HAP-1 (cell line): ENCODE results near the gene CRTAP.
"Not testable (repeated sequence)": the region's sequence is repeated elsewhere in the genome, so short reads cannot be mapped to it uniquely, and the experiment has no call there.

Experiments used
- DNase-seq, 2 experiments: peaks; one replicate each; pipeline ENCODE4 v3.0.0-alpha.2; 2016 to 2020; ENCODE audit warnings: low spot score in 2 of 2
- H3K27me3 ChIP-seq: fragments of 250-450 bp; sonication (Bioruptor Pico); 2 replicates; pipeline ENCODE4 v1.5.1; 2020; ENCODE audit warnings: low read depth, mild to moderate bottlenecking, moderate library complexity
- H3K36me3 ChIP-seq: fragments of 250-450 bp; sonication (Bioruptor Pico); replicated peaks from 2 replicates; pipeline ENCODE4 v1.5.1; 2020; ENCODE audit warnings: mild to moderate bottlenecking
- H3K4me1 ChIP-seq: fragments of 250-450 bp; sonication (Bioruptor Pico); 2 replicates; pipeline ENCODE4 v1.5.1; 2020; ENCODE audit warnings: mild to moderate bottlenecking
- H3K4me3 ChIP-seq: fragments of 250-450 bp; sonication (Bioruptor Pico); 2 replicates; pipeline ENCODE4 v1.5.1; 2020; ENCODE audit warnings: mild to moderate bottlenecking, moderate library complexity
- H3K9me3 ChIP-seq: fragments of 250-450 bp; sonication (Bioruptor Pico); 2 replicates; pipeline ENCODE4 v1.5.1; 2020; ENCODE audit warnings: mild to moderate bottlenecking, moderate library complexity
- in situ Hi-C: fragments of 300-500 bp; cut with MboI; formaldehyde crosslinking; loops from 3 replicates; pipeline ENCODE4 v1.14.3; 2020; ENCODE audit warnings: low sequenced_read_pairs, inconsistent platforms, mixed read lengths

The CRTAP gene

GRCh38 chr3:33174711-33175414 is 61.0 kb downstream of the CRTAP start:
- in situ Hi-C loops, result no loop called here
- H3K9me3 ChIP-seq, result 0 out of 2 replicates have a peak, but pooled peaks cover 3% of the 10 kb centered on the region
- no peak for DNase-seq
- H3K4me3 ChIP-seq, result no peak overlapping the region
- no peaks in the 10 kb centered on the region for H3K4me1 ChIP-seq
- no peaks in the 10 kb centered on the region for H3K27me3 ChIP-seq
- no peaks in the 10 kb centered on the region for H3K36me3 ChIP-seq

- in situ Hi-C loops, result no loop called here
- Histone ChIP-seq H3K36me3 (no peaks in the 10 kb centered on the region), H3K27me3 (no peaks in the 10 kb centered on the region), H3K4me1 (no peaks in the 10 kb centered on the region), H3K4me3 (no peak overlapping the region), H3K9me3 (0 out of 2 replicates have a peak, but pooled peaks cover 3% of the 10 kb centered on the region)
- no peak for DNase-seq
Measured at GRCh38 chr3:33179132-33179531, 65.3 kb downstream of the CRTAP start.

GRCh38 chr3:33181229-33181628 is 67.4 kb downstream of the CRTAP start:
- DNase-seq, result no peak
- H3K4me1 ChIP-seq, result no peaks in the 10 kb centered on the region
- H3K4me3 ChIP-seq, result no peak overlapping the region
- H3K9me3 ChIP-seq, result 0 out of 2 replicates have a peak, but pooled peaks cover 3% of the 10 kb centered on the region
- no peaks in the 10 kb centered on the region for H3K27me3 ChIP-seq
- H3K36me3 ChIP-seq, result no peaks in the 10 kb centered on the region
- in situ Hi-C loops, result no loop called here

- H3K27me3 ChIP-seq, H3K4me3 ChIP-seq, H3K36me3 ChIP-seq, H3K9me3 ChIP-seq, DNase-seq, in situ Hi-C loops, H3K4me1 ChIP-seq: not testable (repeated sequence)
Measured at GRCh38 chr3:33181641-33182040, 67.8 kb downstream of the CRTAP start.

- Histone ChIP-seq H3K27me3 (no peaks in the 10 kb centered on the region), H3K4me3 (no peak overlapping the region), H3K36me3 (no peaks in the 10 kb centered on the region), H3K4me1 (no peaks in the 10 kb centered on the region), H3K9me3 (no peaks in the 10 kb centered on the region)
- in situ Hi-C loops, result no loop called here
- DNase-seq, result no peak
Measured at GRCh38 chr3:33184863-33185262, 71.0 kb downstream of the CRTAP start.

- H3K4me1 ChIP-seq, result no peaks in the 10 kb centered on the region
- in situ Hi-C loops, result no loop called here
- no peaks in the 10 kb centered on the region for H3K27me3 ChIP-seq
- no peaks in the 10 kb centered on the region for H3K9me3 ChIP-seq
- no peak overlapping the region for H3K4me3 ChIP-seq
- no peak for DNase-seq
- no peaks in the 10 kb centered on the region for H3K36me3 ChIP-seq
Measured at GRCh38 chr3:33186524-33187367, 72.9 kb downstream of the CRTAP start.

GRCh38 chr3:33187368-33187634 is 73.5 kb downstream of the CRTAP start:
- Histone ChIP-seq H3K9me3 (no peaks in the 10 kb centered on the region), H3K36me3 (no peaks in the 10 kb centered on the region), H3K4me3 (no peak overlapping the region), H3K4me1 (no peaks in the 10 kb centered on the region), H3K27me3 (no peaks in the 10 kb centered on the region)
- in situ Hi-C loops, result no loop called here
- DNase-seq, result no peak

DNA sequence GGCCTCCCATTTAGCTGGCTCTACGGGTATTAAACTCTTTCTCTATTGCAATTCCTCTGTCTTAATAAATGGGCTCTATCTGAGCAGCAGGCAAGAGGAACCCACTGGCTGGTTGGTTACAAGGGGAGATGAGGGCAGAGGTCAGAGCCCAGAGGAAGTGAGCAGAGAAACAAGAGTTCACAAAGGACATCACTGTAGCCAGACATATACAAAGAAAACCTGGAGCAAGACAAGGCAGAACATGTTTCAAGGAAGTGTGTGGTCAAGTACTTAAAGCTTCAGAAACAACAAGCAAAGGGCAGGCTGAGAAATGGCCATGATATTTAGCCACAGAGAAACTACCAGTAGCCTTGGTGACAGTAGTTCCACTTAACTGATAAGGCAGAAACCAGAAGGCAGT is 80.5 kb downstream of the CRTAP start:
- in situ Hi-C loops, result no loop called here

GRCh38 chr3:33196538-33196937 is 82.7 kb downstream of the CRTAP start:
- Histone ChIP-seq H3K4me1 (no peaks in the 10 kb centered on the region), H3K4me3 (no peak overlapping the region), H3K27me3 (no peaks in the 10 kb centered on the region), H3K9me3 (no peaks in the 10 kb centered on the region), H3K36me3 (no peaks in the 10 kb centered on the region)
- in situ Hi-C loops, result no loop called here
- no peak for DNase-seq

More for the DNA sequence above, 80.5 kb downstream of the CRTAP start:
- Histone ChIP-seq H3K36me3 (no peaks in the 10 kb centered on the region), H3K4me3 (no peak overlapping the region), H3K9me3 (no peaks in the 10 kb centered on the region), H3K27me3 (no peaks in the 10 kb centered on the region), H3K4me1 (no peaks in the 10 kb centered on the region)
- no peak for DNase-seq
